Left cardiac atrium (tissue), 4 donors: ENCODE measurements around the gene XPOT. TPM values are rescaled to one million over a fixed set of nuclear protein-coding genes. Genes with fewer than 3 reads are reported as not detected.

ENCODE experiments used
- ATAC-seq, 2 donors: fragments of 200-7000 bp; cut with Tn5 transposase; one replicate each; pipeline ENCODE4 v1.9.1; 2020; ENCODE audit warnings: mild to moderate bottlenecking in 2 of 2, moderate library complexity in 2 of 2
- DNase-seq: peaks from one replicate; pipeline ENCODE4 v3.0.0-alpha.2; 2020
- intact Hi-C, 2 donors: fragments of 100-400 bp; cut with DNase I; formaldehyde crosslinking; loops; one replicate each; pipeline versions ENCODE4 v1.14.1 to v1.15.1; 2022 to 2023
- total RNA-seq, 2 donors: library from RNA; stranded (reverse); fragmentation: NEBNext Ultra II Directional; extraction: Animal tissue kit (Norgen Biotek cat#: 25700); gene quantifications; one replicate each; pipeline ENCODE4 v1.2.1, GENCODE V29; 2021
- donor health status: DM: no; HTN: yes; CAD: no.
- donor health status: DM: no; HTN: yes; CAD: no; lungs with severe emphysema.
- donor health status: DM: yes; HTN: yes; CAD: no.
- donor health status: Dilated cardiomyopathy.

Gene XPOT
- total RNA-seq, 2 donors from 2014 or later, result 31.8 to 38.2 TPM

GRCh38 chr12:64457032-64457431, 52.8 kb downstream of the XPOT start:
- intact Hi-C loops, result no loop called here
- DNase-seq (no peak), ATAC-seq (no peak)

- DNase-seq (no peak), ATAC-seq (no peak)
- intact Hi-C loops, result no loop called here
These were observed 53.3 kb downstream of the XPOT start for GRCh38 chr12:64457466-64457865.

GRCh38 chr12:64457923-64458322, 53.7 kb downstream of the XPOT start:
- intact Hi-C loops, result no loop called here
- ATAC-seq (no peak), DNase-seq (no peak)

- ATAC-seq, result peak in 1 of 2 donors; percentile 27
- intact Hi-C loops, result no loop called here
- no peak for DNase-seq
These were observed 55.3 kb downstream of the XPOT start for GRCh38 chr12:64459394-64459891.

GRCh38 chr12:64461634-64462414, 57.6 kb downstream of the XPOT start:
- ATAC-seq (peak; percentile 74 to 91), DNase-seq (peak; percentile 33)
- intact Hi-C loops, result no loop called here

GRCh38 chr12:64466178-64466577, 62.0 kb downstream of the XPOT start:
- ATAC-seq (no peak), DNase-seq (no peak)
- intact Hi-C loops, result no loop called here

GRCh38 chr12:64468966-64469365, 64.8 kb downstream of the XPOT start:
- ATAC-seq (no peak), DNase-seq (no peak)
- intact Hi-C loops, result no loop called here

- DNase-seq, result no peak
- intact Hi-C loops, result no loop called here
- peak in 1 of 2 donors; percentile 59 for ATAC-seq
These were observed 65.4 kb downstream of the XPOT start for GRCh38 chr12:64469455-64470142.

- intact Hi-C loops, result no loop called here
- DNase-seq (no peak), ATAC-seq (no peak)
These were observed 66.3 kb downstream of the XPOT start for GRCh38 chr12:64470495-64470894.

GRCh38 chr12:64473176-64473575, 69.0 kb downstream of the XPOT start:
- intact Hi-C loops, result no loop called here
- no peak for DNase-seq

GRCh38 chr12:64475518-64475917, 71.3 kb downstream of the XPOT start:
- DNase-seq (no peak), ATAC-seq (no peak)
- intact Hi-C loops, result no loop called here

More at GRCh38 chr12:64473176-64473575, 69.0 kb downstream of the XPOT start:
- ATAC-seq, result no peak

GRCh38 chr12:64476844-64477243, 72.7 kb downstream of the XPOT start:
- intact Hi-C loops, result no loop called here

GRCh38 chr12:64478661-64479060, 74.5 kb downstream of the XPOT start:
- ATAC-seq (no peak), DNase-seq (no peak)
- intact Hi-C loops, result no loop called here

More at GRCh38 chr12:64476844-64477243, 72.7 kb downstream of the XPOT start:
- no peak for ATAC-seq
- no peak for DNase-seq

GRCh38 chr12:64480148-64480547, 76.0 kb downstream of the XPOT start:
- intact Hi-C loops, result loop anchor here in 1 of 2 donors (10.0 kb wide), 1 partner anchor 65 kb away; no protein-coding TSS in a partner anchor
- ATAC-seq (no peak), DNase-seq (no peak)

GRCh38 chr12:64486657-64487056, 82.5 kb downstream of the XPOT start:
- no peak for DNase-seq
- intact Hi-C loops, result loop anchor here in 1 of 2 donors (10.0 kb wide), 1 partner anchor 72 kb away; no protein-coding TSS in a partner anchor
- no peak for ATAC-seq

GRCh38 chr12:64491718-64492117, 87.5 kb downstream of the XPOT start:
- ATAC-seq, result no peak
- intact Hi-C loops, result no loop called here

GRCh38 chr12:64493513-64493912, 89.3 kb downstream of the XPOT start:
- ATAC-seq, result no peak
- DNase-seq, result no peak

More at GRCh38 chr12:64491718-64492117, 87.5 kb downstream of the XPOT start:
- DNase-seq, result no peak

GRCh38 chr12:64494998-64495729, 91.0 kb downstream of the XPOT start:
- intact Hi-C loops, result no loop called here
- no peak for DNase-seq
- ATAC-seq, result no peak

More at GRCh38 chr12:64493513-64493912, 89.3 kb downstream of the XPOT start:
- intact Hi-C loops, result no loop called here

GRCh38 chr12:64496839-64497400, 92.7 kb downstream of the XPOT start:
- DNase-seq, result no peak
- ATAC-seq, result no peak
- intact Hi-C loops, result no loop called here
